Astrocyte (in vitro differentiated cells and primary cell): ENCODE results near the gene ANO7. TPM values are rescaled to one million over a fixed set of nuclear protein-coding genes. Genes with fewer than 3 reads are reported as not detected.

Experiments
- DNase-seq: peaks from one replicate; pipeline ENCODE4 v3.0.0-alpha.2; 2010; ENCODE audit warnings: low read depth
- FAIRE-seq: peaks from 2 replicates; lab custom pipeline; 2011; peaks lifted over from hg19 to GRCh38; lab: Jason Lieb, UNC
- H2AFZ ChIP-seq: 2 replicates; pipeline ENCODE4 v1.6.0; 2012; ENCODE audit warnings: low read depth, low read length, inconsistent platforms
- H3K27ac ChIP-seq: 2 replicates; pipeline ENCODE4 v1.5.1; 2011; ENCODE audit warnings: low read depth, low read length, inconsistent platforms
- H3K27me3 ChIP-seq: 2 replicates; pipeline ENCODE4 v1.6.0; 2011; ENCODE audit warnings: low read length, inconsistent platforms; ENCODE audit not compliant: insufficient read depth
- H3K36me3 ChIP-seq: 2 replicates; pipeline ENCODE4 v1.5.1; 2011; ENCODE audit warnings: low read length, inconsistent platforms; ENCODE audit not compliant: insufficient read depth
- H3K4me1 ChIP-seq: 2 replicates; pipeline ENCODE4 v1.5.1; 2011; ENCODE audit warnings: low read length, inconsistent platforms; ENCODE audit not compliant: insufficient read depth
- H3K4me2 ChIP-seq: 2 replicates; pipeline ENCODE4 v1.6.0; 2012; ENCODE audit warnings: low read length, inconsistent platforms
- H3K4me3 ChIP-seq: 2 replicates; pipeline ENCODE4 v1.5.1; 2011; ENCODE audit warnings: low read depth, mild to moderate bottlenecking, low read length, inconsistent platforms; ENCODE audit not compliant: insufficient read depth
- H3K79me2 ChIP-seq: 2 replicates; pipeline ENCODE4 v1.6.0; 2012; ENCODE audit warnings: mild to moderate bottlenecking, low read length, inconsistent platforms; ENCODE audit not compliant: insufficient read depth
- H3K9ac ChIP-seq: 2 replicates; pipeline ENCODE4 v1.6.0; 2012; ENCODE audit warnings: mild to moderate bottlenecking, low read length, inconsistent platforms
- H3K9me3 ChIP-seq: 2 replicates; pipeline ENCODE4 v1.5.1; 2012; ENCODE audit warnings: low read depth, mild to moderate bottlenecking, low read length, inconsistent platforms; ENCODE audit not compliant: insufficient read depth
- H4K20me1 ChIP-seq: 2 replicates; pipeline ENCODE4 v1.6.0; 2012; ENCODE audit warnings: low read length, inconsistent platforms; ENCODE audit not compliant: insufficient read depth
- H3K27ac Mint-ChIP-seq: one replicate; pipeline ENCODE4 v1.8.0; 2021; ENCODE audit warnings: mild to moderate bottlenecking, mixed read lengths; ENCODE audit not compliant: unreplicated experiment
- H3K27me3 Mint-ChIP-seq: one replicate; pipeline ENCODE4 v1.8.0; 2021; ENCODE audit warnings: low read depth, mixed read lengths; ENCODE audit not compliant: unreplicated experiment
- H3K36me3 Mint-ChIP-seq: one replicate; pipeline ENCODE4 v1.8.0; 2021; ENCODE audit warnings: low read depth, mixed read lengths; ENCODE audit not compliant: unreplicated experiment
- H3K4me1 Mint-ChIP-seq: one replicate; pipeline ENCODE4 v1.8.0; 2021; ENCODE audit warnings: low read depth, mixed read lengths; ENCODE audit not compliant: unreplicated experiment
- H3K4me3 Mint-ChIP-seq: one replicate; pipeline ENCODE4 v1.8.0; 2021; ENCODE audit warnings: mild to moderate bottlenecking, moderate library complexity, mixed read lengths; ENCODE audit not compliant: unreplicated experiment
- H3K9me3 Mint-ChIP-seq: one replicate; pipeline ENCODE4 v1.8.0; 2021; ENCODE audit warnings: mild to moderate bottlenecking, mixed read lengths; ENCODE audit not compliant: unreplicated experiment
- EZH2 ChIP-seq: IDR thresholded peaks from 2 replicates; pipeline ENCODE4 v1.6.1; 2012; ENCODE audit warnings: mild to moderate bottlenecking, low read length, inconsistent platforms; ENCODE audit not compliant: insufficient read depth
- total RNA-seq: library from RNA; stranded (reverse); gene quantifications from 2 replicates; pipeline ENCODE4 v1.2.1, GENCODE V29; 2021
- TF ChIP-seq, protein P1 (sequence below): IDR thresholded peaks from 2 replicates; pipeline ENCODE4 v1.5.1; 2011; ENCODE audit warnings: low read depth, mild to moderate bottlenecking, inconsistent platforms, low read length, moderate library complexity; ENCODE audit not compliant: insufficient read depth

ANO7 gene
- total RNA-seq, 1 donor from 2014 or later, result 7.1 TPM

DNA sequence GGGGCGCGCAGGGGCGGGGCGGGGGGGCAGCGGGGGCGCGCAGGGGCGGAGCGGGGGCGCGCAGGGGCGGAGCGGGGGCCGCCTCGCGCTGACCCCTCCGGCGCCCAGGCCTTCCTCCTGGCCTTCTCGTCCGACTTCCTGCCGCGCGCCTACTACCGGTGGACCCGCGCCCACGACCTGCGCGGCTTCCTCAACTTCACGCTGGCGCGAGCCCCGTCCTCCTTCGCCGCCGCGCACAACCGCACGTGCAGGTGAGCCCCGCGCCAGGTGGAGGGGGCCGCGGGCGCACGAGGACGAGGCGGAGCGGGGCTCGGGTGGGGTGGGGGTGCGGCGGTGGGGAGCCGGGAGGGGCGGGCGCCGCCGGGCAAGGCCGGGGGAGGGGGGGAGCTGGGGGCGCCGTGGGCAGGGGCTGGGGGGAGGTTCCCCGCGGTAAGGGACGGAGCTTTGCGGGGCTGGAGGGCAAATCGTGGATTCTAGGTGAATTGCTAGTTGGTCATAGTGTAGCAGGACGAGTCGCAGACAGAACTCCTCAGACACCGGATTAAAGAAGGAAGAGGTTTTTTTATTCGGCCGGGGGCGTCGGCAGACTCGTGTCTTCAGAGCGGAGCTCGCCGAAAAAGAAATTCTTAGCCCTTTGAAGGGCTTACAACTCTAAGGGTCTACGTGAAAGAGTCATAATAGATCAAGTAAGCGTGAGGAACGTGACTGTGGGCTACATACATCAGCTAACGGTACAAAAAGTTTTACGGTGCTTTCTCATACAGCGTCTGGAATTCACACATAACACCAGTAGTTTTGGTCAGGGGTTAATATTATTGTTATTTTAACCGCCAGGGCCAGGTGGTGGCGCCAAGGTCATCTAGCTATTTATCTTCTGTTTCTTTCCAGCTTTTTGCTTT is 29.9 kb downstream of the ANO7 start:
- DNase-seq (no peak), FAIRE-seq (no peak)
- Histone ChIP-seq H3K79me2 (no peaks in the 10 kb centered on the region), H3K9ac (peak overlapping the region; percentile 66), H3K9me3 (no peaks in the 10 kb centered on the region), H2AFZ (peak overlapping the region; percentile 66), H3K4me1 (no peaks in the 10 kb centered on the region), H3K4me2 (peak overlapping the region; percentile 90), H3K4me3 (peak overlapping the region; percentile 64), H4K20me1 (peaks cover 9% of the 10 kb centered on the region), H3K27ac (no peak overlapping the region), H3K36me3 (no peaks in the 10 kb centered on the region), H3K27me3 (peaks cover 2% of the 10 kb centered on the region)
- Mint-ChIP-seq H3K4me3 (peak overlapping the region; percentile 94), H3K4me1 (peaks cover 2% of the 10 kb centered on the region), H3K36me3 (no peaks in the 10 kb centered on the region), H3K27me3 (peaks cover 7% of the 10 kb centered on the region), H3K27ac (peak overlapping the region; percentile 83), H3K9me3 (no peaks in the 10 kb centered on the region)
- TF ChIP-seq, protein P1, sequence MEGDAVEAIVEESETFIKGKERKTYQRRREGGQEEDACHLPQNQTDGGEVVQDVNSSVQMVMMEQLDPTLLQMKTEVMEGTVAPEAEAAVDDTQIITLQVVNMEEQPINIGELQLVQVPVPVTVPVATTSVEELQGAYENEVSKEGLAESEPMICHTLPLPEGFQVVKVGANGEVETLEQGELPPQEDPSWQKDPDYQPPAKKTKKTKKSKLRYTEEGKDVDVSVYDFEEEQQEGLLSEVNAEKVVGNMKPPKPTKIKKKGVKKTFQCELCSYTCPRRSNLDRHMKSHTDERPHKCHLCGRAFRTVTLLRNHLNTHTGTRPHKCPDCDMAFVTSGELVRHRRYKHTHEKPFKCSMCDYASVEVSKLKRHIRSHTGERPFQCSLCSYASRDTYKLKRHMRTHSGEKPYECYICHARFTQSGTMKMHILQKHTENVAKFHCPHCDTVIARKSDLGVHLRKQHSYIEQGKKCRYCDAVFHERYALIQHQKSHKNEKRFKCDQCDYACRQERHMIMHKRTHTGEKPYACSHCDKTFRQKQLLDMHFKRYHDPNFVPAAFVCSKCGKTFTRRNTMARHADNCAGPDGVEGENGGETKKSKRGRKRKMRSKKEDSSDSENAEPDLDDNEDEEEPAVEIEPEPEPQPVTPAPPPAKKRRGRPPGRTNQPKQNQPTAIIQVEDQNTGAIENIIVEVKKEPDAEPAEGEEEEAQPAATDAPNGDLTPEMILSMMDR, result no peak
- no peak for TF ChIP-seq EZH2

GRCh38 chr2:241219030-241219382 is 30.5 kb downstream of the ANO7 start:
- Mint-ChIP-seq H3K36me3 (no peaks in the 10 kb centered on the region), H3K27ac (peak overlapping the region; percentile 83), H3K9me3 (no peaks in the 10 kb centered on the region), H3K27me3 (peaks cover 7% of the 10 kb centered on the region), H3K4me1 (peaks cover 4% of the 10 kb centered on the region), H3K4me3 (peak overlapping the region; percentile 94)
- Histone ChIP-seq H3K27me3 (peaks cover 2% of the 10 kb centered on the region), H4K20me1 (peaks cover 15% of the 10 kb centered on the region), H3K4me1 (peaks cover 6% of the 10 kb centered on the region), H3K36me3 (no peaks in the 10 kb centered on the region), H3K4me3 (peak overlapping the region; percentile 64), H3K9me3 (no peaks in the 10 kb centered on the region), H3K9ac (peak overlapping the region; percentile 66), H3K79me2 (no peaks in the 10 kb centered on the region), H2AFZ (no peak overlapping the region), H3K27ac (no peak overlapping the region), H3K4me2 (peak overlapping the region; percentile 90)
- no peak for FAIRE-seq
- no peak for DNase-seq
- no peak for TF ChIP-seq EZH2
- TF ChIP-seq, protein P1, result no peak
